Nucleus accumbens (tissue), 56 donors: ENCODE data around the gene MYG1.
"Not testable (repeated sequence)": the region's sequence is repeated elsewhere in the genome, so short reads cannot be mapped to it uniquely, and the experiment has no call there.

Experiments
- DNase-seq, 56 donors: peaks; one replicate each; lab custom pipeline; 2025; lab: John Stamatoyannopoulos, UW

The MYG1 gene

GRCh38 chr12:53279888-53280498 is 19.5 kb upstream of the MYG1 start:
- no peak for DNase-seq

DNA sequence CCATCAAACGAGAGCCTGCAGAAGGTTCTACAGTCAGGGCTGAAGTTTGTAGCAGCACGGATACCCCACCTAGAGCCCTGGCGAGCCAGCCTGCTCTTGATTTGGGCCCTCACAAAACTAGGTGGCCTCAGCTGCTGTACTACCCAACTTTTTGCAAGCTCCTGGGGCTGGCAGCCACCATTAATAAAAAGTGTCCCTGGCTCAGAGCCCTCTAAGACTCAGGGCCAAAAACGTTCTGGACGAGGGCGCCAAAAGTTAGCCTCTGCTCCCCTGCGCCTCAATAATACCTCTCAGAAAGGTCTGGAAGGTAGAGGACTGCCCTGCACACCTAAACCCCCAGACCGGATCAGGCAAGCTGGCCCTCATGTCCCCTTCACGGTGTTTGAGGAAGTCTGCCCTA is 13.0 kb upstream of the MYG1 start:
- DNase-seq = no peak

DNA sequence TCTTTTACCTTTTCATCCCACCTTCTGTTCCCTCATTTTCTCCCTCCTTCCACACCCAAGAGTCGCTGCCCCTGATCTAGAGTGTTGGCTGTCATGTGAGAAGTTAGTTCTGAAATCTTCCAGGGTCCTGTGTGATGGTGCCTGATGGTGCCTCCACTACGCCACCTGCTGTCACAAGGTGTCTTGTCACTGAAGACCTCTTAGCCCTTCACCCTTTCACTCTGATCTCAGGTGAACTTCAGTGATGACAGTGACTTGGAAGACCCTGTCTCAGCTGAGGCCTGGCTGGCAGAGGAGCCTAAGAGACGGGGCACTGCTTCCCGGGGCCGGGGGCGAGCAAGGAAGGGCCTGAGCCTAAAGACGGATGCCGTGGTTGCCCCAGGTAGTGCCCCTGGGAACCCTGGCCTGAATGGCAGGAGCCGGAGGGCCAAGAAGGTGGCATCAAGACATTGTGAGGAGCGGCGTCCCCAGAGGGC is 11.7 kb upstream of the MYG1 start:
- DNase-seq = peak in 36 of 56 donors; percentile 2 to 77 (median 24)

DNA sequence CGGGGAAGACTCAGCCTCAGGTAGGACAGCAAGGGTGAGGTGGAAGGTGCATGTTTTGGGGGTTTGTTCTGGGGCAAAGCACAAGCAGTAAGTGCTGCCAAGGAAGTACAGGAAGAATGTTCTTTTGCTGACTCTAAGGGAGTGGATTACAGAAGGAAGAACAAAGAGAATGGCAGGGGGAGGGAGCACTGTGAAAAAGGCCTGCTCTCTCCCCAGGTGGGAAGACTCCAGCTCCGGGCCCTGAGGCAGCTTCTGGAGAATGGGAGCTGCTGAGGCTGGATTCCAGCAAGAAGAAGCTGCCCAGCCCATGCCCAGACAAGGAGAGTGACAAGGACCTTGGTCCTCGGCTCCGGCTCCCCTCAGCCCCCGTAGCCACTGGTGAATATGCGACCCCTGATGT is 11.2 kb upstream of the MYG1 start:
- DNase-seq = no peak

GRCh38 chr12:53289891-53290290 is 9.6 kb upstream of the MYG1 start:
- DNase-seq = no peak

DNA sequence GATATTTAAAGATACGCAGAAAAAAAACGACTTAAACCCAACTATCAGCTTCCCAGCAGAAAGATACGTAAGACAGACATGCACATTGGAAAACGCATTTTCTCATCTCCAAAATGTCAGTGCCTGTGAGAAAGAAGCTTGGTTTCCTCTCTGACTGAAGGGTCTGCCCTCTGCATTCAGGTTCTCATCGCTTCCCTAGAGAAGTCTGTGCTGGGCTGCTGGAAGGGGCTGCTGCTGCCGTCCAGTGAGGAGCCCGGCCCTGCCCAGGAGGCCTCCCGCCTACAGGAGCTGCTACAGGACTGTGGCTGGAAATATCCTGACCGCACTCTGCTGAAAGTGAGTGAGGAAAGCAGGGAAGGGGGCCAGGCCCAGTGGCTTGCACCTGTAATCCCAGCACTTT is 8.8 kb upstream of the MYG1 start:
- no peak for DNase-seq

DNA sequence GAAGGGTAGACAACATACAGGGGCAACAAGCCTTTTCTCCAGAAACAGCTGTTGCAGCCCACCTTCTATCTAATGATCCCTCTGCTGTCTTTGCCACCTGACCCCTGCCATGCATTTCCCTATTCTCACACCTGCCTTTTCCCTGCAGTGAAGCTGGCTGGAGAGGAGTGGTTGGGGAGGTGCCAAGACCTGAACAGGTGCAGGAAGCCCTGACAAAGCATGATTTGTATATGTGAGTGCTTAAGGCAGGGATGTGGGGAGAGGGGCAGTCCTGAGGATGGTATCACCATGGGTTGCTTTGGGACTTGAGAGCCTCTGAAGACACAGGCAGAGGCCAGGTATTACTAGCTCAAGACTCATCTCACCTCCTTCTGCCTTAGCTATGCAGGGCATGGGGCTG is 7.1 kb upstream of the MYG1 start:
- no peak for DNase-seq

DNA sequence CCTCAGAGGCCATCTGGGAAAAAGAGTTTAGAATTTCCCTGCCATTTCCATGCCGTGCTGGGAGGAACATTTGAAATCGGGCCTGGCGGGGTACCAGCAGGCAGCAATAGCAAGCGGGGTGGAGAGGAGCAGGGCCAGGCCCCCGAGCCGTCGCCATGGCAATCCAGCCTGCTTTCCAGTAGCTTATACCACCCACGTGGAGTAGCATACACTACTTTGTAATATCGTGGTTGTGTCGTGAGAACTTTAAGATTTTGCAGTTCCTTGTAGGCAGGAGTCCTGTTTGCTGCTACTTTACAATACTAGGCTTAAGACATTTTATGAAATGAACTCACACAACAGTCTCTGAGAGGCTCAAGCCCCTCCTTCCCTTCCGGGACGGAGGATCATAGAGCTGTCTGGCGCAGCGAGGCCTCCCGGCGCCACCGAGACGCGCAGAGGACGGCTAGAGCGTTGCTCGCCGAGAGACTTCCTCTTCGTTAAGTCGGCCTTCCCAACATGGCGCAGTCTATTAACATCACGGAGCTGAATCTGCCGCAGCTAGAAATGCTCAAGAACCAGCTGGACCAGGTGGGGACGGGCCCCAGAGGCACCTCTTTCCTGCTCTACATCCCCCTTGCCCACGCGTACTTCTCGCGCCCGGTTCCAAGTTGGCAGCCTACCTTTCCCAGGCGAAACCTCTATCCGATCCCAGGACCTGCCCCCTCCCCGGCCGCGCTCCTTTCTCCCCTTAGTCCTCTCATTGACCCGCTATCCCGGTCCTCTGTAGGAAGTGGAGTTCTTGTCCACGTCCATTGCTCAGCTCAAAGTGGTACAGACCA is 4.2 kb upstream of the MYG1 start, which contains the start of gene PFDN5:
TSS of gene PFDN5 (plus strand) at position 473 of the 821 bp plus-strand sequence. CDS start at position 499, 26 bp downstream.
- DNase-seq = peak; percentile 39 to 95 (median 82)

GRCh38 chr12:53295891-53296219 is 3.6 kb upstream of the MYG1 start:
- no peak for DNase-seq

DNA sequence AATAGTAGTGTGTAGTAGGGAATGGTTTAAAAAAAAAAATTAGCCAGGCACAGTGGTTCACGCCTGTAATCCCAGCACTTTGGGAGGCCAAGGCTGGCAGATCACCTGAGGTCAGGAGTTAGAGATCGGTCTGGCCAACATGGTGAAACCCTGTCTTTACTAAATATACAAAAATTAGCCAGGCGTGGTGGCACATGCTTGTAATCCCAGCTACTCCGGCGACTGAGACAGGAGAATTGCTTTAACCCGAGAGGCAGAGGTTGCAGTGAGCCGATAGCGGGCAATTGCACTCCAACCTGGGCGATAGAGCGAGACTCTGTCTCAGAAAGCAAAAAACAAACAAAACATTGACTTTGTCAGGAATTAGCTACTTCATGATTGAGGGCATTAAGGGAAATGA is 2.4 kb upstream of the MYG1 start:
- not testable (repeated sequence) for DNase-seq

DNA sequence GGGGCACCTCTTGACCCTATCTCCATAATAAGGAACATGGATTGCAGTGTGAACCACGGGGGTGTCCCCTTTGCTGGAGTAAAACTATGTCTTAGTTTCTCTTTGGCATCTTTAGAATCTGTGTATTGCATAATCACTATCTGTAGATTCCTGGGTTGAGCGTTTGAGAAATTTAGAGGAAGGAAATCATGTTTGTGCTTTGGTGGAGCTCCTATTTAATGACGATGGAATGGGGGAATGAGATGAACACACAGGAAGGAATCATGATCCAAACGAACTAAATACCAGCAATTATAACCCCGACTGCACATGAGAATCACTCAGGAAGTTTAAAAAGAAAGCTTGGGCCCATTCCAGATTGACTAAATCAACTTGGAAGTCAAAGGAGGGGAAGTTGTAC is 1.3 kb upstream of the MYG1 start:
- no peak for DNase-seq

GRCh38 chr12:53299101-53299453 is 418 bp upstream of the MYG1 start:
- peak in 1 of 56 donors; percentile 30 for DNase-seq

GRCh38 chr12:53300187-53300586 is 692 bp downstream of the MYG1 start:
- DNase-seq = peak in 1 of 56 donors; percentile 20

GRCh38 chr12:53302903-53303302 is 3.4 kb downstream of the MYG1 start:
- no peak for DNase-seq

- no peak for DNase-seq
These were observed 7.3 kb downstream of the MYG1 start for GRCh38 chr12:53306826-53307225.

GRCh38 chr12:53308276-53308675 is 8.8 kb downstream of the MYG1 start:
- DNase-seq = no peak

GRCh38 chr12:53313996-53314395 is 14.5 kb downstream of the MYG1 start:
- no peak for DNase-seq

GRCh38 chr12:53320352-53321195 is 21.1 kb downstream of the MYG1 start:
- no peak for DNase-seq

- DNase-seq = peak in 7 of 56 donors; percentile 37 to 63 (median 55)
These were observed 24.8 kb downstream of the MYG1 start for GRCh38 chr12:53324113-53324778.

DNA sequence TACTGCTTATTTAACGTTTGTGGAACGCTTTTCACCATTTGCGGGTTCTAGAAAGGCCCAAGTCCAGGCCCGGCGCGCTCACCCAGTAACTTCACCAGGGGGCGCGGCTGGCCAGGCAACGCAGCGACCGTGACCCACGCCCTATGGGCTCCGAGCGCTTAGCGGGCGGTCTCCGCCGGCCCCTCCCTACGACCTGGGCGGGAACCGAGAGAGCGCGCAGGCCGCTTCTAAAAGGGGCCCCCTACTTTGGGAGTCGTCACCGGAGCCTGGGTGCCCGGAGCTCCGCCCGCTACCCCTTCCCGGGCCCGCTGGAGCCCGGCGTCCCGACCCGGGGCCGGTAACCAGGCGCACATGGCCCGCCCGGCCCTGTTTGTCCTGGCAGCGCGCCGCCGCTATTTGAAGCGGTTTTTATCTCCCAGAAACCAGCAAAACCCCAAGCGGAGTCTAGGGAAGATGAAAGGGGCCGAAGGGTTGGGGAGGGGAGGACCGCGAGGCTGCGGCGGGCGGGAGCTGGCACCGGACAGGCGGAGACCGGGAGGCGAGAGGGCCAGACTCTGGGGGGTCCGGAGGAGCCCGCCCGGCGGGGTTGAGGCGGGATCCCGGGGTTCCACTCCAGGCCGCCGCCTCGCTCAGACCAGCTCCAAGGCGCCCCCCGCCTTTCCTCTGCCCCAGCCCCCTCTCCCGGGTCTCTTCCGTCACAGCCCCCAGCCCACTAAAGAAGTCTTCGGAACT is 25.4 kb downstream of the MYG1 start:
- peak in 55 of 56 donors; percentile 38 to 94 (median 85) for DNase-seq
